IMR-90 (cell line): ENCODE results near the gene APCDD1.

Source experiments
- CEBPB ChIP-seq: IDR thresholded peaks from 2 replicates; pipeline ENCODE4 v1.6.1; 2012; ENCODE audit warnings: low read depth, low read length, improper control_type of control experiment
- CHD1 ChIP-seq: IDR thresholded peaks from 2 replicates; pipeline ENCODE4 v1.6.1; 2012; ENCODE audit warnings: low read depth, low read length, improper control_type of control experiment
- CTCF ChIP-seq: conservative IDR thresholded peaks from 2 replicates; pipeline ENCODE4 v1.5.1; 2012; ENCODE audit warnings: mild to moderate bottlenecking, low read depth, low read length, improper control_type of control experiment
- FOS ChIP-seq: fragments of 150-350 bp; IDR thresholded peaks from 2 replicates; pipeline ENCODE4 v1.6.1; 2016; ENCODE audit warnings: low read depth, low read length
- MXI1 ChIP-seq: IDR thresholded peaks from 2 replicates; pipeline ENCODE4 v1.6.1; 2012; ENCODE audit warnings: low read depth, mild to moderate bottlenecking, low read length, moderate library complexity, borderline replicate concordance
- POLR2A ChIP-seq: IDR thresholded peaks from 2 replicates; pipeline ENCODE4 v1.6.1; 2012; ENCODE audit warnings: mild to moderate bottlenecking, low read depth, low read length
- RAD21 ChIP-seq: IDR thresholded peaks from 2 replicates; pipeline ENCODE4 v1.6.1; 2012; ENCODE audit warnings: low read length, improper control_type of control experiment
- RFX5 ChIP-seq: IDR thresholded peaks from 2 replicates; pipeline ENCODE4 v1.8.0; 2012; ENCODE audit warnings: low read depth, mild to moderate bottlenecking, low read length, moderate library complexity
- SMC3 ChIP-seq: fragments of 150-350 bp; IDR thresholded peaks from 2 replicates; pipeline ENCODE4 v1.6.1; 2016; ENCODE audit warnings: low read depth, mild to moderate bottlenecking, antibody characterized with exemption, low read length, moderate library complexity
- TF ChIP-seq, protein P1 (sequence below): fragments of 150-350 bp; IDR thresholded peaks from 2 replicates; pipeline ENCODE4 v1.6.1; 2016; ENCODE audit warnings: low read depth, mild to moderate bottlenecking, low read length, moderate library complexity, borderline replicate concordance

DNA sequence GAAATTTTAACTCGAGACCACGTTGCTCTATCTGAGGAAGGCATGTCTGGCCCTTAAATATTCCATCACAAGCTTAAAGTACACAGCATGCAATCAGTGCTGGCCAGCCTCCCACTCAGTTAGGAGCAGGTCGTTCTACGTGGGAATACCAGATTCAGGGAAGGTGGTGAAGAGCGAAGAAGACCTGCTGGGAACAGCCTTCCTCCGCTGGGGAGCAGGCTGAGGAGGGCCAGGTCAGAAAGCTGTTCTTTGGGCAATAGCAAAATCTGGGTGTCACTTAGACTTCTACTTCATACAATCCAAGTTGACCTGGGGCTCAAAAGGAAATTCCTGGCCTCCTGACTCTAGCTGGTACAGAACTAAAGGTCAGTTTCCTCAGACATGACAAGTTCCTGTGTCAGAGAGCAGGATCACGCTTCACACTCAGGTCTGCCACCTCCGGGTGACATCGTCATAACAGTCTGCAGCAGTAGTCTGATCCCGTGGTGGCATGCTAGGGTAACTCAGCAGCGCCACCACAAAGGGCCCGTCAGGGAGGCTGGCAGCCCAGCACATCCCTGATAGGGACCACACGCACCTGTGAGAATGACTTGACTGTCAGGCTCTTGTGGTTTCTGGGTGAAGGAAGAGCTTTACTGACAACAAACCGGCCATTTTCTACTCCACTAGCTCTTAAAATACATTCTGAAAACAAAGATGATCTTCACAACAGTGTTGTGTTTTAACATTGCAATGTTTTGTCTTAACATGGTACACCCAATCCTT, 36.1 kb downstream of the APCDD1 start:
- TF ChIP-seq CTCF: no peak
- no peak for TF ChIP-seq RFX5
- no peak for TF ChIP-seq SMC3
- no peak for TF ChIP-seq POLR2A
- no peak for TF ChIP-seq CHD1
- no peak for TF ChIP-seq CEBPB
- TF ChIP-seq, protein P1, sequence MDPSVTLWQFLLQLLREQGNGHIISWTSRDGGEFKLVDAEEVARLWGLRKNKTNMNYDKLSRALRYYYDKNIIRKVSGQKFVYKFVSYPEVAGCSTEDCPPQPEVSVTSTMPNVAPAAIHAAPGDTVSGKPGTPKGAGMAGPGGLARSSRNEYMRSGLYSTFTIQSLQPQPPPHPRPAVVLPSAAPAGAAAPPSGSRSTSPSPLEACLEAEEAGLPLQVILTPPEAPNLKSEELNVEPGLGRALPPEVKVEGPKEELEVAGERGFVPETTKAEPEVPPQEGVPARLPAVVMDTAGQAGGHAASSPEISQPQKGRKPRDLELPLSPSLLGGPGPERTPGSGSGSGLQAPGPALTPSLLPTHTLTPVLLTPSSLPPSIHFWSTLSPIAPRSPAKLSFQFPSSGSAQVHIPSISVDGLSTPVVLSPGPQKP: no peak
- TF ChIP-seq FOS: no peak
- TF ChIP-seq RAD21: no peak
- TF ChIP-seq MXI1: no peak
